ENCODE data around the gene TNFRSF21.

- no peak for TF ChIP-seq CTCF (conservative IDR thresholded peaks at IDR 0.05; ENCODE audit: low read depth, low read length)
- no peak for TF ChIP-seq EZH2 (IDR thresholded peaks at IDR 0.05; ENCODE audit: low read length, unreplicated experiment)
Observed at GRCh38 chr6:47357827-47358226, 48.1 kb upstream of the TNFRSF21 start.
